Measurements from ENCODE around the gene ARHGAP35.

GRCh38 chr19:46866407-46867136 lies 5.8 kb downstream of the ARHGAP35 start:
- TF ChIP-seq CTCF (IDR thresholded peaks at IDR 0.05) (no peak), ZFX (IDR thresholded peaks at IDR 0.05; ENCODE audit: borderline replicate concordance) (no peak)
